Smooth muscle cell (in vitro differentiated cells): ENCODE measurements around the gene MIOX. TPM values are rescaled to one million over a fixed set of nuclear protein-coding genes. Genes with fewer than 3 reads are reported as not detected.

Experiments
- DNase-seq: peaks from one replicate; lab custom pipeline; 2025; ENCODE audit not compliant: unreplicated experiment; lab: John Stamatoyannopoulos, UW
- H2AFZ ChIP-seq: fragments of 200-600 bp; sonication (generic); 2 replicates; pipeline ENCODE4 v1.6.0; 2016; ENCODE audit warnings: antibody characterized with exemption, low read depth, mild to moderate bottlenecking
- H3F3A ChIP-seq: fragments of 200-600 bp; sonication (generic); 2 replicates; pipeline ENCODE4 v1.6.0; 2017; ENCODE audit warnings: antibody characterized with exemption, low read depth
- H3K27ac ChIP-seq: fragments of 200-600 bp; sonication (generic); 2 replicates; pipeline ENCODE4 v1.5.1; 2016; ENCODE audit warnings: low read depth, mild to moderate bottlenecking
- H3K27me3 ChIP-seq: fragments of 200-600 bp; sonication (generic); 2 replicates; pipeline ENCODE4 v1.6.1; 2016; ENCODE audit warnings: low read depth, mild to moderate bottlenecking
- H3K36me3 ChIP-seq: fragments of 200-600 bp; sonication (generic); 2 replicates; pipeline ENCODE4 v1.5.1; 2016; ENCODE audit warnings: low read depth
- H3K4me1 ChIP-seq: fragments of 200-600 bp; sonication (generic); 2 replicates; pipeline ENCODE4 v1.5.1; 2016; ENCODE audit warnings: low read depth
- H3K4me2 ChIP-seq: fragments of 200-600 bp; sonication (generic); 2 replicates; pipeline ENCODE4 v1.6.0; 2016; ENCODE audit warnings: mild to moderate bottlenecking
- H3K4me3 ChIP-seq: fragments of 200-600 bp; sonication (generic); 2 replicates; pipeline ENCODE4 v1.5.1; 2016; ENCODE audit warnings: mild to moderate bottlenecking
- H3K79me2 ChIP-seq: fragments of 200-600 bp; sonication (generic); 2 replicates; pipeline ENCODE4 v1.6.0; 2016; ENCODE audit warnings: low read depth, mild to moderate bottlenecking
- H3K9ac ChIP-seq: fragments of 200-600 bp; sonication (generic); 2 replicates; pipeline ENCODE4 v1.6.0; 2016; ENCODE audit warnings: low read depth
- H3K9me3 ChIP-seq: fragments of 200-600 bp; sonication (generic); replicated peaks from 2 replicates; pipeline ENCODE4 v1.5.1; 2016; ENCODE audit warnings: low read depth
- H4K20me1 ChIP-seq: fragments of 200-600 bp; sonication (generic); 2 replicates; pipeline ENCODE4 v1.6.0; 2016; ENCODE audit warnings: low read depth
- CTCF ChIP-seq: fragments of 200-600 bp; sonication (generic); IDR thresholded peaks from 2 replicates; pipeline ENCODE4 v1.5.1; 2017; ENCODE audit warnings: borderline replicate concordance, mild to moderate bottlenecking, antibody characterized with exemption; ENCODE audit not compliant: insufficient read depth, poor library complexity, severe bottlenecking
- WGBS: methylation state at CpG from one replicate; pipeline ENCODE4 v1.1.7; 2016; ENCODE audit warnings: low lambda C conversion rate; 5-methylcytosine and 5-hydroxymethylcytosine counted together
- polyA plus RNA-seq: library from polyadenylated mRNA; unstranded; fragments of >200 nt; fragmentation: Nextera tagmentation; extraction: Ambion mirVana; gene quantifications from 2 replicates; pipeline ENCODE4 v1.2.1, GENCODE V29; 2016
- total RNA-seq: library from RNA; depleted of rRNA; stranded (reverse); fragments of >200 nt; gene quantifications from 2 replicates; pipeline ENCODE4 v1.2.3, GENCODE V29; 2014

Gene MIOX
- total and polyA plus RNA-seq, 2 experiments from 2014 or later, result 0.49 TPM; not detected in 1

GRCh38 chr22:50467341-50467740 is 19.3 kb upstream of the MIOX start:
- H3K4me1 ChIP-seq, result peaks cover 6% of the 10 kb centered on the region
- H3F3A ChIP-seq, result no peaks in the 10 kb centered on the region
- H3K79me2 ChIP-seq, result peaks cover 46% of the 10 kb centered on the region
- H3K4me2 ChIP-seq, result no peak overlapping the region
- H3K27ac ChIP-seq, result no peak overlapping the region
- peaks cover 74% of the 10 kb centered on the region for H4K20me1 ChIP-seq
- WGBS, result 95% methylated on average over 23 of the region's 24 CpGs
- no peaks in the 10 kb centered on the region for H3K27me3 ChIP-seq
- no peak overlapping the region for H2AFZ ChIP-seq
- no peaks in the 10 kb centered on the region for H3K36me3 ChIP-seq
- no peak overlapping the region for H3K4me3 ChIP-seq
- H3K9me3 ChIP-seq, result no peaks in the 10 kb centered on the region
- no peak for TF ChIP-seq CTCF
- no peak overlapping the region for H3K9ac ChIP-seq
- DNase-seq, result no peak

GRCh38 chr22:50467773-50468440 is 18.8 kb upstream of the MIOX start:
- Histone ChIP-seq H3K9ac (no peak overlapping the region), H3K36me3 (no peaks in the 10 kb centered on the region), H3K79me2 (peaks cover 51% of the 10 kb centered on the region), H3K4me2 (no peak overlapping the region), H3K9me3 (no peaks in the 10 kb centered on the region), H3K27me3 (no peaks in the 10 kb centered on the region), H3K27ac (no peak overlapping the region), H2AFZ (no peak overlapping the region), H3K4me1 (peaks cover 6% of the 10 kb centered on the region), H4K20me1 (peaks cover 80% of the 10 kb centered on the region), H3F3A (no peaks in the 10 kb centered on the region), H3K4me3 (no peak overlapping the region)
- 96% methylated on average over 22 of the region's 22 CpGs for WGBS
- no peak for DNase-seq
- TF ChIP-seq CTCF, result no peak

- H3K27me3 ChIP-seq, result no peaks in the 10 kb centered on the region
- DNase-seq, result no peak
- TF ChIP-seq CTCF, result no peak
- WGBS, result 98% methylated on average over 8 of the region's 8 CpGs
- H3K36me3 ChIP-seq, result no peaks in the 10 kb centered on the region
- no peak overlapping the region for H3K4me3 ChIP-seq
- H3F3A ChIP-seq, result no peaks in the 10 kb centered on the region
- peaks cover 84% of the 10 kb centered on the region for H4K20me1 ChIP-seq
- H3K9ac ChIP-seq, result no peak overlapping the region
- H3K9me3 ChIP-seq, result no peaks in the 10 kb centered on the region
- peaks cover 11% of the 10 kb centered on the region for H3K4me1 ChIP-seq
- peaks cover 58% of the 10 kb centered on the region for H3K79me2 ChIP-seq
- H3K4me2 ChIP-seq, result no peak overlapping the region
- no peak overlapping the region for H3K27ac ChIP-seq
- no peak overlapping the region for H2AFZ ChIP-seq
These were observed 18.0 kb upstream of the MIOX start for GRCh38 chr22:50468626-50469025.
